ENCODE data around the gene SHISAL2A. TPM values are rescaled to one million over a fixed set of nuclear protein-coding genes. Genes with fewer than 3 reads are reported as not detected.

Gene SHISAL2A
- total and polyA plus RNA-seq, 2 donors (not counting 3 experiments of a cell fraction or from before 2014, with no cell fraction given) = not detected

DNA sequence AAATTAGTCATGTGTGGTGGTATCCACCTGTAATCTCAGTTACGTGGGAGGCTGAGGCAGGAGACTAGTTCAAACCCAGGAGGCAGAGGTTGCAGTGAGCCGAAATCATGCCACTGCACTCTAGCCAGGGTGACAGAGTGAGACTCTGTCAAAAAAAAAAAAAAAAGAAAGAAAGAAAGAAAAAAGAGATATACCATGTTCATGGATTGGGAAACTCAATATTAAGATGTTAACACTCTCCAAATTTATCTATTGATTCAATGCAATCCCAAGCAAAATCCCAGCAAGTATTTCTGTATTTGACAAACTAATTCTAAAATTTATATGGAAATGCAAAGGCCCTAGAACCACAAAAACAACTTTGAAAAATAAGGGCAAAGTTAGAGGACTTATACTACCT, 11.0 kb upstream of the SHISAL2A start:
- H3K9me3 ChIP-seq (replicated peaks; ENCODE audit: control insufficient read depth, insufficient read depth, low read length) = no peaks in the 10 kb centered on the region
- TF ChIP-seq, protein P1, sequence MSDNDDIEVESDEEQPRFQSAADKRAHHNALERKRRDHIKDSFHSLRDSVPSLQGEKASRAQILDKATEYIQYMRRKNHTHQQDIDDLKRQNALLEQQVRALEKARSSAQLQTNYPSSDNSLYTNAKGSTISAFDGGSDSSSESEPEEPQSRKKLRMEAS (IDR thresholded peaks at IDR 0.05; ENCODE audit: insufficient read depth, insufficient read length) = no peak
- TF ChIP-seq, protein P2, sequence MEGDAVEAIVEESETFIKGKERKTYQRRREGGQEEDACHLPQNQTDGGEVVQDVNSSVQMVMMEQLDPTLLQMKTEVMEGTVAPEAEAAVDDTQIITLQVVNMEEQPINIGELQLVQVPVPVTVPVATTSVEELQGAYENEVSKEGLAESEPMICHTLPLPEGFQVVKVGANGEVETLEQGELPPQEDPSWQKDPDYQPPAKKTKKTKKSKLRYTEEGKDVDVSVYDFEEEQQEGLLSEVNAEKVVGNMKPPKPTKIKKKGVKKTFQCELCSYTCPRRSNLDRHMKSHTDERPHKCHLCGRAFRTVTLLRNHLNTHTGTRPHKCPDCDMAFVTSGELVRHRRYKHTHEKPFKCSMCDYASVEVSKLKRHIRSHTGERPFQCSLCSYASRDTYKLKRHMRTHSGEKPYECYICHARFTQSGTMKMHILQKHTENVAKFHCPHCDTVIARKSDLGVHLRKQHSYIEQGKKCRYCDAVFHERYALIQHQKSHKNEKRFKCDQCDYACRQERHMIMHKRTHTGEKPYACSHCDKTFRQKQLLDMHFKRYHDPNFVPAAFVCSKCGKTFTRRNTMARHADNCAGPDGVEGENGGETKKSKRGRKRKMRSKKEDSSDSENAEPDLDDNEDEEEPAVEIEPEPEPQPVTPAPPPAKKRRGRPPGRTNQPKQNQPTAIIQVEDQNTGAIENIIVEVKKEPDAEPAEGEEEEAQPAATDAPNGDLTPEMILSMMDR (IDR thresholded peaks at IDR 0.05; ENCODE audit: extremely low read depth in 1 of 2, insufficient read depth in 1 of 2, low read depth in 1 of 2, low read length in 2 of 2) = no peak
- TF ChIP-seq JUN (IDR thresholded peaks at IDR 0.05; ENCODE audit: borderline replicate concordance, insufficient read depth, insufficient read length, low read depth) (no peak), POLR2A (IDR thresholded peaks at IDR 0.05; ENCODE audit: low read depth, low read length) (no peak), POLR2AphosphoS5 (IDR thresholded peaks at IDR 0.05; ENCODE audit: insufficient read depth, low read depth, low read length) (no peak), GATA2 (IDR thresholded peaks at IDR 0.05; ENCODE audit: insufficient read depth, insufficient read length, low read depth, low read length) (no peak)
- no peak overlapping the region for H3K4me3 ChIP-seq (replicated peaks in 1 of 3; ENCODE audit: insufficient read depth in 1 of 3, low read depth in 1 of 3, low read length in 3 of 3)
- H2AFZ ChIP-seq (ENCODE audit: low read depth, low read length) = no peak overlapping the region
- no peaks in the 10 kb centered on the region for H3K4me1 ChIP-seq (ENCODE audit: control insufficient read depth, extremely low read depth, insufficient read depth, low read length)
- dilution Hi-C loops (cut with MboI; ENCODE audit: extremely low pct_ligation_motif_present, low sequenced_read_pairs) = no loop called here
- H3K36me3 ChIP-seq (ENCODE audit: control insufficient read depth in 2 of 2, extremely low read depth in 1 of 2, insufficient read depth in 2 of 2, low read length in 2 of 2) = no peaks in the 10 kb centered on the region
- no peak overlapping the region for H3K4me2 ChIP-seq (ENCODE audit: insufficient read depth, low read length)
- no peaks in the 10 kb centered on the region for H3K79me2 ChIP-seq (ENCODE audit: control insufficient read depth, insufficient read depth, low read length)
- DNase-seq (ENCODE audit: low read depth, low spot score) (no peak), FAIRE-seq (no peak)
- H3K9ac ChIP-seq (replicated peaks; ENCODE audit: extremely low read depth, insufficient read depth, low read length) = no peak overlapping the region
- intact Hi-C loops (cut with micrococcal nuclease) = no loop called here
- peaks cover 7 to 9% of the 10 kb centered on the region in 2 experiments for H3K27me3 ChIP-seq (ENCODE audit: control insufficient read depth in 2 of 2, insufficient read depth in 2 of 2, low read length in 2 of 2)
- POLR2A ChIA-PET = no interaction called here
- H4K20me1 ChIP-seq (replicated peaks; ENCODE audit: control insufficient read depth, extremely low read depth, insufficient read depth, low read length) = no peaks in the 10 kb centered on the region
- no peaks in the 10 kb centered on the region for H3K9me1 ChIP-seq (replicated peaks; ENCODE audit: control insufficient read depth, extremely low read depth, insufficient read depth, low read length)
- no TSS peak for BruUV-seq (replicated peaks)
- CTCF ChIA-PET = interaction anchor here (1.1 kb wide), 1 partner anchor 11 kb away, joined by 4 read pairs; the partner anchor contains the start of gene SHISAL2A
- no peak overlapping the region for H3K27ac ChIP-seq (ENCODE audit: insufficient read depth, low read depth, low read length)

DNA sequence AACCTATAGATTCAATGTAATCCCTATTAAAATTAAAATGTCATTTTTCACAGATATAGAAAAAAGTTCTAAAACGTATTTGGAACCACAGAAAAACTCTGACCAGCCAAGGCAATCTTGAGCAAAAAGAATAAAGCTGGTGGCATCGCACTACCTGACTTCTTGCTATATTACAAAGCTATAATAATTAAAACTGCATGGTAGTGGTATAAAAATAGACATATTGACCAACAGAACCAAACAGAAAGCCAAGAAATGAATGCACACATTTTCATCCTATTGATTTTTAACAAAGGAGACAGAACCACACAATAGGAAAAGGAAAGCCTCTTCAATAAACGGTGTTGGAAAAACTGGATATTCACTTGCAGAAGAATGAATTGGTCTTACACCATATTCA, 9.2 kb upstream of the SHISAL2A start:
- no peaks in the 10 kb centered on the region for H4K20me1 ChIP-seq (replicated peaks; ENCODE audit: control insufficient read depth, extremely low read depth, insufficient read depth, low read length)
- FAIRE-seq (no peak), DNase-seq (ENCODE audit: low read depth, low spot score) (no peak)
- peaks cover 2 to 3% of the 10 kb centered on the region in 2 experiments for H3K27me3 ChIP-seq (ENCODE audit: control insufficient read depth in 2 of 2, insufficient read depth in 2 of 2, low read length in 2 of 2)
- no peak overlapping the region for H3K9ac ChIP-seq (replicated peaks; ENCODE audit: extremely low read depth, insufficient read depth, low read length)
- TF ChIP-seq JUN (IDR thresholded peaks at IDR 0.05; ENCODE audit: borderline replicate concordance, insufficient read depth, insufficient read length, low read depth) (no peak), GATA2 (IDR thresholded peaks at IDR 0.05; ENCODE audit: insufficient read depth, insufficient read length, low read depth, low read length) (no peak), EZH2 (IDR thresholded peaks at IDR 0.05; ENCODE audit: borderline replicate concordance, low read depth, low read length, severe bottlenecking) (no peak), POLR2A (IDR thresholded peaks at IDR 0.05; ENCODE audit: low read depth, low read length) (no peak), MYC (IDR thresholded peaks at IDR 0.05; ENCODE audit: low read depth, low read length) (no peak), FOS (IDR thresholded peaks at IDR 0.05; ENCODE audit: borderline replicate concordance, insufficient read depth, low read length) (no peak), POLR2AphosphoS5 (IDR thresholded peaks at IDR 0.05; ENCODE audit: insufficient read depth, low read depth, low read length) (no peak)
- TF ChIP-seq, protein P2 (IDR thresholded peaks at IDR 0.05; ENCODE audit: extremely low read depth in 1 of 2, insufficient read depth in 1 of 2, low read depth in 1 of 2, low read length in 2 of 2) = no peak
- TF ChIP-seq, protein P1 (IDR thresholded peaks at IDR 0.05; ENCODE audit: insufficient read depth, insufficient read length) = no peak
- H3K9me3 ChIP-seq (replicated peaks; ENCODE audit: control insufficient read depth, insufficient read depth, low read length) = no peaks in the 10 kb centered on the region
- H3K4me1 ChIP-seq (ENCODE audit: control insufficient read depth, extremely low read depth, insufficient read depth, low read length) = no peaks in the 10 kb centered on the region
- ChIA-PET CTCF (no interaction called here), POLR2A (no interaction called here)
- dilution Hi-C loops (cut with MboI; ENCODE audit: extremely low pct_ligation_motif_present, low sequenced_read_pairs) = no loop called here
- no peaks in the 10 kb centered on the region for H3K79me2 ChIP-seq (ENCODE audit: control insufficient read depth, insufficient read depth, low read length)
- no peak overlapping the region for H3K4me3 ChIP-seq (replicated peaks in 1 of 3; ENCODE audit: insufficient read depth in 1 of 3, low read depth in 1 of 3, low read length in 3 of 3)
- H3K9me1 ChIP-seq (replicated peaks; ENCODE audit: control insufficient read depth, extremely low read depth, insufficient read depth, low read length) = no peaks in the 10 kb centered on the region
- no peak overlapping the region for H3K4me2 ChIP-seq (ENCODE audit: insufficient read depth, low read length)
- H3K36me3 ChIP-seq (ENCODE audit: control insufficient read depth in 2 of 2, extremely low read depth in 1 of 2, insufficient read depth in 2 of 2, low read length in 2 of 2) = no peaks in the 10 kb centered on the region
- no peak overlapping the region for H3K27ac ChIP-seq (ENCODE audit: insufficient read depth, low read depth, low read length)
- BruUV-seq (replicated peaks) = no TSS peak
- intact Hi-C loops (cut with micrococcal nuclease) = no loop called here
- no peak overlapping the region for H2AFZ ChIP-seq (ENCODE audit: low read depth, low read length)

Data from endothelial cell of umbilical vein (primary cell).